Upper lobe of left lung (tissue), 4 donors: ENCODE results near the gene MRPL42.

Experiments used
- EP300 ChIP-seq, 4 donors: sonication (generic); formaldehyde crosslinking; IDR thresholded peaks; one replicate each; pipeline ENCODE4 v1.5.1; 2017; ENCODE audit warnings: antibody characterized with exemption in 4 of 4, control low read depth in 2 of 4
- POLR2AphosphoS5 ChIP-seq, 2 donors: sonication (generic); formaldehyde crosslinking; IDR thresholded peaks; one replicate each; pipeline ENCODE4 v1.5.1; 2017; ENCODE audit warnings: antibody characterized with exemption in 2 of 2
- TF ChIP-seq, protein P1 (sequence below), 6 experiments: fragments of 450-650 bp in 4 of 6; fragments of 200-600 bp in 2 of 6; sonication (generic) in 2 of 6; IDR thresholded peaks; one replicate each; pipeline ENCODE4 v1.5.1; 2016 to 2019; ENCODE audit warnings: antibody characterized with exemption in 6 of 6

- TF ChIP-seq, protein P1, sequence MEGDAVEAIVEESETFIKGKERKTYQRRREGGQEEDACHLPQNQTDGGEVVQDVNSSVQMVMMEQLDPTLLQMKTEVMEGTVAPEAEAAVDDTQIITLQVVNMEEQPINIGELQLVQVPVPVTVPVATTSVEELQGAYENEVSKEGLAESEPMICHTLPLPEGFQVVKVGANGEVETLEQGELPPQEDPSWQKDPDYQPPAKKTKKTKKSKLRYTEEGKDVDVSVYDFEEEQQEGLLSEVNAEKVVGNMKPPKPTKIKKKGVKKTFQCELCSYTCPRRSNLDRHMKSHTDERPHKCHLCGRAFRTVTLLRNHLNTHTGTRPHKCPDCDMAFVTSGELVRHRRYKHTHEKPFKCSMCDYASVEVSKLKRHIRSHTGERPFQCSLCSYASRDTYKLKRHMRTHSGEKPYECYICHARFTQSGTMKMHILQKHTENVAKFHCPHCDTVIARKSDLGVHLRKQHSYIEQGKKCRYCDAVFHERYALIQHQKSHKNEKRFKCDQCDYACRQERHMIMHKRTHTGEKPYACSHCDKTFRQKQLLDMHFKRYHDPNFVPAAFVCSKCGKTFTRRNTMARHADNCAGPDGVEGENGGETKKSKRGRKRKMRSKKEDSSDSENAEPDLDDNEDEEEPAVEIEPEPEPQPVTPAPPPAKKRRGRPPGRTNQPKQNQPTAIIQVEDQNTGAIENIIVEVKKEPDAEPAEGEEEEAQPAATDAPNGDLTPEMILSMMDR (IDR thresholded peaks at IDR 0.05): no peak
- TF ChIP-seq POLR2AphosphoS5 (IDR thresholded peaks at IDR 0.05) (no peak), EP300 (IDR thresholded peaks at IDR 0.05) (no peak)
These were observed 85.1 kb downstream of the MRPL42 start for GRCh38 chr12:93552427-93552826.
